Measurements from ENCODE around the gene KRTAP19-2. TPM values are rescaled to one million over a fixed set of nuclear protein-coding genes. Genes with fewer than 3 reads are reported as not detected.

The KRTAP19-2 gene
- total RNA-seq, 6 experiments from 2014 or later: not detected

GRCh38 chr21:30448514-30448913, 38.7 kb downstream of the KRTAP19-2 start:
- Histone ChIP-seq H3K27ac (no peak overlapping the region), H3K4me3 (no peak overlapping the region), H3K36me3 (no peaks in the 10 kb centered on the region), H3K4me1 (no peaks in the 10 kb centered on the region), H3K9me3 (no peaks in the 10 kb centered on the region), H3K27me3 (no peaks in the 10 kb centered on the region)
- intact Hi-C loops (cut with DNase I): no loop called here
- 63% methylated on average over 3 of the region's 3 CpGs for WGBS (ENCODE audit: insufficient coverage, low coverage, low lambda C conversion rate, missing lambda C conversion rate)
- no peak for TF ChIP-seq POLR2A (IDR thresholded peaks at IDR 0.05)
- DNase-seq: no peak
- ATAC-seq: no peak

GRCh38 chr21:30447056-30447455, 40.2 kb downstream of the KRTAP19-2 start:
- no peaks in the 10 kb centered on the region for H3K36me3 ChIP-seq
- H3K9me3 ChIP-seq: no peaks in the 10 kb centered on the region
- TF ChIP-seq CTCF (IDR thresholded peaks at IDR 0.05): no peak
- TF ChIP-seq POLR2A (IDR thresholded peaks at IDR 0.05): no peak
- DNase-seq (no peak), ATAC-seq (no peak)
- whole genome bisulfite sequencing (ENCODE audit: insufficient coverage, low coverage, low lambda C conversion rate, missing lambda C conversion rate): 35% methylated on average over 4 of the region's 4 CpGs
- H3K4me3 ChIP-seq: no peak overlapping the region
- intact Hi-C loops (cut with DNase I): no loop called here
- no peak overlapping the region for H3K27ac ChIP-seq
- H3K4me1 ChIP-seq: no peaks in the 10 kb centered on the region
- H3K27me3 ChIP-seq: no peaks in the 10 kb centered on the region

GRCh38 chr21:30444204-30444603, 43.0 kb downstream of the KRTAP19-2 start:
- no peaks in the 10 kb centered on the region for H3K4me1 ChIP-seq
- H3K4me3 ChIP-seq: no peak overlapping the region
- H3K27me3 ChIP-seq: no peaks in the 10 kb centered on the region
- TF ChIP-seq CTCF (IDR thresholded peaks at IDR 0.05): no peak
- no peak for TF ChIP-seq POLR2A (IDR thresholded peaks at IDR 0.05)
- H3K9me3 ChIP-seq: no peaks in the 10 kb centered on the region
- no peak overlapping the region for H3K27ac ChIP-seq
- intact Hi-C loops (cut with DNase I): no loop called here
- WGBS (ENCODE audit: insufficient coverage, low coverage, low lambda C conversion rate, missing lambda C conversion rate): 9% methylated on average over 1 of the region's 1 CpG
- no peaks in the 10 kb centered on the region for H3K36me3 ChIP-seq
- DNase-seq (no peak), ATAC-seq (no peak)

- H3K36me3 ChIP-seq: no peaks in the 10 kb centered on the region
- no peak for DNase-seq
- ATAC-seq: no peak
- TF ChIP-seq POLR2A (IDR thresholded peaks at IDR 0.05) (no peak), CTCF (IDR thresholded peaks at IDR 0.05) (no peak)
- H3K9me3 ChIP-seq: no peaks in the 10 kb centered on the region
- no peaks in the 10 kb centered on the region for H3K4me1 ChIP-seq
- H3K27ac ChIP-seq: no peak overlapping the region
- intact Hi-C loops (cut with DNase I): no loop called here
- H3K27me3 ChIP-seq: no peaks in the 10 kb centered on the region
- no peak overlapping the region for H3K4me3 ChIP-seq
These were observed 44.0 kb downstream of the KRTAP19-2 start for GRCh38 chr21:30443226-30443625.

GRCh38 chr21:30439975-30440374, 47.3 kb downstream of the KRTAP19-2 start, which contains the start of gene KRTAP15-1:
TSS of gene KRTAP15-1 (plus strand) at chr21:30440275. CDS start at chr21:30440328, 53 bp downstream.
- H3K9me3 ChIP-seq: no peaks in the 10 kb centered on the region
- DNase-seq: no peak
- no peak within 1 kb of the TSS for H3K4me3 ChIP-seq
- no peaks in the 10 kb centered on the region for H3K36me3 ChIP-seq
- H3K27me3 ChIP-seq: no peaks in the 10 kb centered on the region
- intact Hi-C loops (cut with DNase I): no loop called here
- 83% methylated on average over 5 of the region's 5 CpGs for WGBS (ENCODE audit: insufficient coverage, low coverage, low lambda C conversion rate, missing lambda C conversion rate)
- no peak for TF ChIP-seq POLR2A (IDR thresholded peaks at IDR 0.05)
- no peak for TF ChIP-seq CTCF (IDR thresholded peaks at IDR 0.05)
- no peak within 1 kb of the TSS for H3K27ac ChIP-seq
- H3K4me1 ChIP-seq: no peaks in the 10 kb centered on the region
- ATAC-seq: no peak

Small RNAs within 50 kb of the gene (small RNA-seq; reads per million reads assigned to genes)
- gene AP000567.1: 0 reads per million in 2 experiments
- 0 reads per million in 2 experiments for gene KRTAP19-10P
- 0 reads per million in 2 experiments for gene KRTAP19-11P
- 0 reads per million in 2 experiments for gene KRTAP19-9P

Other genes with a start within 250 kb of the KRTAP19-2 start
- gene KRTAP24-1, start 204.5 kb downstream of the KRTAP19-2 start, total RNA-seq: not detected
- not detected for gene KRTAP25-1, start 197.9 kb downstream of the KRTAP19-2 start, total RNA-seq
- not detected for gene KRTAP26-1, start 167.1 kb downstream of the KRTAP19-2 start, total RNA-seq
- gene KRTAP27-1, start 149.7 kb downstream of the KRTAP19-2 start, total RNA-seq: not detected
- not detected for gene KRTAP23-1, start 138.8 kb downstream of the KRTAP19-2 start, total RNA-seq
- gene KRTAP13-2, start 115.2 kb downstream of the KRTAP19-2 start, total RNA-seq: not detected
- not detected for gene KRTAP13-1, start 91.4 kb downstream of the KRTAP19-2 start, total RNA-seq
- gene KRTAP13-3, start 61.5 kb downstream of the KRTAP19-2 start, total RNA-seq: not detected
- gene KRTAP13-4, start 57.2 kb downstream of the KRTAP19-2 start, total RNA-seq: not detected
- gene KRTAP15-1, start 47.2 kb downstream of the KRTAP19-2 start, total RNA-seq: not detected
- gene KRTAP19-1, start 7.1 kb downstream of the KRTAP19-2 start, total RNA-seq: not detected
- not detected for gene KRTAP19-3, start 4.6 kb upstream of the KRTAP19-2 start, total RNA-seq
- not detected for gene KRTAP19-4, start 9.7 kb upstream of the KRTAP19-2 start, total RNA-seq
- not detected for gene KRTAP19-5, start 14.7 kb upstream of the KRTAP19-2 start, total RNA-seq
- not detected for gene KRTAP19-6, start 54.4 kb upstream of the KRTAP19-2 start, total RNA-seq
- not detected for gene KRTAP19-7, start 73.9 kb upstream of the KRTAP19-2 start, total RNA-seq
- not detected for gene KRTAP22-2, start 103.0 kb upstream of the KRTAP19-2 start, total RNA-seq
- not detected for gene KRTAP6-3, start 105.0 kb upstream of the KRTAP19-2 start, total RNA-seq
- not detected for gene KRTAP6-2, start 111.5 kb upstream of the KRTAP19-2 start, total RNA-seq
- not detected for gene KRTAP22-1, start 113.7 kb upstream of the KRTAP19-2 start, total RNA-seq
- gene KRTAP6-1, start 126.5 kb upstream of the KRTAP19-2 start, total RNA-seq: not detected
- gene KRTAP20-1, start 129.0 kb upstream of the KRTAP19-2 start, total RNA-seq: not detected
- gene KRTAP20-4, start 133.2 kb upstream of the KRTAP19-2 start, total RNA-seq: not detected
- not detected for gene KRTAP20-2, start 147.8 kb upstream of the KRTAP19-2 start, total RNA-seq
- gene KRTAP20-3, start 155.4 kb upstream of the KRTAP19-2 start, total RNA-seq: not detected
- gene KRTAP21-3, start 231.3 kb upstream of the KRTAP19-2 start, total RNA-seq: not detected

All from right lobe of liver (tissue), 6 donors.